ENCODE measurements around the gene CPE.
"Not testable (repeated sequence)": the region's sequence is repeated elsewhere in the genome, so short reads cannot be mapped to it uniquely, and the experiment has no call there.

DNA sequence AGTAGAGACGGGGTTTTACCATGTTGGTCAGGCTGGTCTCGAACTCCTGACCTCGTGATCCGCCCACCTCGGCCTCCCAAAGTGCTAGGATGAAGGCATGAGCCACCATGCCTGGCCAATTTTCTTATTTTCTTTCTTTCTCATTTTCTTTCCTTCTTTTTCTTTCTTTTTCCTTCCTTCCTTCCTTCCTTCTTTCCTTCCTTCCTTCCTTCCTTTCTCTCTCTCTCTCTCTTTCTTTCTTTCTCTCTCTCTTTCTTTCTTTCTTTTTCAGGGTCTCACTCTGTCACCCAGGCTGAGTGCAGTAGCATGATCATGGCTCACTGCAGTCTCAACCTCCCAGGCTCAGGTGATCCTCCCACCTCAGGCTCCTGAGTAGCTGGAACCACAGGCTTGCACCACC lies 74.3 kb downstream of the CPE start:
- TF ChIP-seq EZH2 (IDR thresholded peaks at IDR 0.05; ENCODE audit: insufficient read depth, poor library complexity, severe bottlenecking); EZH2phosphoT487 (IDR thresholded peaks at IDR 0.05; ENCODE audit: insufficient read depth, low read depth): not testable (repeated sequence)

Data from GM23248 (cell line).